SK-N-SH (cell line): Measurements from ENCODE around the gene OGFOD1. TPM values are rescaled to one million over a fixed set of nuclear protein-coding genes. Genes with fewer than 3 reads are reported as not detected.

ENCODE experiments used
- CTCF ChIA-PET: fragments of 300-600, 350-600 bp; formaldehyde crosslinking; extraction: SDS; loops from one replicate; lab custom pipeline; 2021; lab: Yijun Ruan, JAX
- POLR2A ChIA-PET: fragments of 350-600 bp; sonication (Branson Sonifier 250); formaldehyde crosslinking; extraction: SDS; loops from one replicate; lab custom pipeline; 2020; ENCODE audit warnings: antibody characterized with exemption, inconsistent platforms; lab: Yijun Ruan, JAX
- DNase-seq: peaks from one replicate; pipeline ENCODE4 v3.0.0; 2012
- H2AFZ ChIP-seq: fragments of 200-600 bp; sonication (generic); 2 replicates; pipeline ENCODE4 v1.8.1; 2016; ENCODE audit warnings: antibody characterized with exemption, mild to moderate bottlenecking, low read depth
- H3F3A ChIP-seq: fragments of 200-600 bp; sonication (generic); replicated peaks from 2 replicates; pipeline ENCODE3; 2016; ENCODE audit warnings: antibody characterized with exemption, mild to moderate bottlenecking; ENCODE audit not compliant: insufficient read depth
- H3K27ac ChIP-seq, 2 experiments: fragments of 200-500 bp in 1 of 2; fragments of 200-600 bp in 1 of 2; sonication (Bioruptor generic) in 1 of 2; sonication (generic), shearing (Covaris generic) in 1 of 2; 2 replicates each; pipeline versions ENCODE4 v1.5.1 to v1.6.1; 2014 to 2016; ENCODE audit warnings: low read depth in 2 of 2, inconsistent platforms in 1 of 2, low read length in 1 of 2, mild to moderate bottlenecking in 1 of 2, mixed read lengths in 1 of 2
- H3K27me3 ChIP-seq: fragments of 200-600 bp; sonication (generic), shearing (Covaris generic); 2 replicates; pipeline ENCODE4 v1.6.1; 2016; ENCODE audit warnings: mixed run types; ENCODE audit not compliant: insufficient read depth
- H3K36me3 ChIP-seq, 2 experiments: fragments of 200-500 bp in 1 of 2; fragments of 200-600 bp in 1 of 2; sonication (Bioruptor generic) in 1 of 2; sonication (generic) in 1 of 2; replicated peaks in 1 of 2; 2 replicates each; pipeline versions ENCODE3 to v1.5.1; 2014 to 2016; ENCODE audit warnings: low read length in 1 of 2, mild to moderate bottlenecking in 1 of 2; ENCODE audit not compliant: insufficient read depth in 2 of 2, control insufficient read depth in 1 of 2
- H3K4me1 ChIP-seq, 2 experiments: fragments of 200-500 bp in 1 of 2; fragments of 200-600 bp in 1 of 2; sonication (Bioruptor generic) in 1 of 2; sonication (generic), shearing (Covaris generic) in 1 of 2; 2 replicates each; pipeline versions ENCODE4 v1.5.1 to v1.6.1; 2014 to 2016; ENCODE audit warnings: low read depth in 1 of 2, low read length in 1 of 2, mixed run types in 1 of 2; ENCODE audit not compliant: insufficient read depth in 2 of 2, control insufficient read depth in 1 of 2
- H3K4me2 ChIP-seq: fragments of 200-600 bp; sonication (generic), shearing (Covaris generic); 2 replicates; pipeline ENCODE4 v1.6.1; 2017; ENCODE audit warnings: mixed run types
- H3K4me3 ChIP-seq, 2 experiments: fragments of 200-500 bp in 1 of 2; fragments of 200-600 bp in 1 of 2; sonication (Bioruptor generic) in 1 of 2; sonication (generic), shearing (Covaris generic) in 1 of 2; 2 replicates each; pipeline versions ENCODE4 v1.5.1 to v1.8.1; 2014 to 2016; ENCODE audit warnings: low read depth in 2 of 2, inconsistent platforms in 1 of 2, low read length in 1 of 2, mild to moderate bottlenecking in 1 of 2, mixed read lengths in 1 of 2, moderate library complexity in 1 of 2
- H3K79me2 ChIP-seq: fragments of 200-600 bp; sonication (generic); 2 replicates; pipeline ENCODE4 v1.8.1; 2017; ENCODE audit warnings: mild to moderate bottlenecking; ENCODE audit not compliant: insufficient read depth
- H3K9ac ChIP-seq: fragments of 200-600 bp; sonication (generic); 2 replicates; pipeline ENCODE4 v1.6.1; 2017; ENCODE audit warnings: mixed run types
- H3K9me2 ChIP-seq: fragments of 200-600 bp; sonication (generic); 2 replicates; pipeline ENCODE4 v1.6.1; 2017; ENCODE audit warnings: mixed run types
- H3K9me3 ChIP-seq: fragments of 200-600 bp; sonication (generic); 2 replicates; pipeline ENCODE4 v1.6.1; 2017; ENCODE audit warnings: mixed run types, mild to moderate bottlenecking, moderate library complexity
- H4K20me1 ChIP-seq: fragments of 200-600 bp; sonication (generic); 2 replicates; pipeline ENCODE4 v1.6.1; 2017; ENCODE audit warnings: mild to moderate bottlenecking, mixed run types; ENCODE audit not compliant: insufficient read depth
- ELF1 ChIP-seq: IDR thresholded peaks from 2 replicates; pipeline ENCODE4 v1.4.0; 2012
- FOXM1 ChIP-seq: IDR thresholded peaks from 2 replicates; pipeline ENCODE4 v1.4.0; 2012; ENCODE audit warnings: low read depth, mild to moderate bottlenecking
- GABPA ChIP-seq: IDR thresholded peaks from 2 replicates; pipeline ENCODE4 v1.4.0; 2012; ENCODE audit warnings: low read depth, mild to moderate bottlenecking
- GATA2 ChIP-seq: sonication (generic); formaldehyde crosslinking; IDR thresholded peaks from 2 replicates; pipeline ENCODE4 v1.5.0; 2020; ENCODE audit warnings: mild to moderate bottlenecking, missing genetic modification reagents
- MEF2A ChIP-seq: IDR thresholded peaks from 2 replicates; pipeline ENCODE4 v1.4.0; 2012; ENCODE audit warnings: low read depth, borderline replicate concordance
- MXI1 ChIP-seq: IDR thresholded peaks from 2 replicates; pipeline ENCODE4 v1.6.1; 2012; ENCODE audit warnings: mild to moderate bottlenecking, low read depth, low read length, improper control_type of control experiment
- NRF1 ChIP-seq: IDR thresholded peaks from 2 replicates; pipeline ENCODE4 v1.6.1; 2012; ENCODE audit warnings: low read depth, mild to moderate bottlenecking, low read length
- RAD21 ChIP-seq: IDR thresholded peaks from 2 replicates; pipeline ENCODE4 v1.6.1; 2012; ENCODE audit warnings: mild to moderate bottlenecking, low read length
- RCOR1 ChIP-seq: fragments of 150-350 bp; IDR thresholded peaks from 2 replicates; pipeline ENCODE4 v1.6.1; 2017; ENCODE audit warnings: antibody characterized with exemption, low read length
- REST ChIP-seq: IDR thresholded peaks from 2 replicates; pipeline ENCODE4 v1.6.1; 2012; ENCODE audit warnings: mild to moderate bottlenecking, low read depth, low read length, moderate library complexity
- RFX5 ChIP-seq: IDR thresholded peaks from 2 replicates; pipeline ENCODE4 v1.6.1; 2012; ENCODE audit warnings: mild to moderate bottlenecking, improper control_type of control experiment, low read length
- SIN3A ChIP-seq: IDR thresholded peaks from 2 replicates; pipeline ENCODE4 v1.6.1; 2012; ENCODE audit warnings: low read depth, mild to moderate bottlenecking, low read length, moderate library complexity, borderline replicate concordance
- USF1 ChIP-seq: IDR thresholded peaks from 2 replicates; pipeline ENCODE4 v1.4.0; 2012; ENCODE audit warnings: low read depth, borderline replicate concordance
- USF2 ChIP-seq: fragments of 150-350 bp; IDR thresholded peaks from 2 replicates; pipeline ENCODE4 v1.6.1; 2017; ENCODE audit warnings: antibody characterized with exemption, low read length, low read depth, borderline replicate concordance
- YY1 ChIP-seq: IDR thresholded peaks from 2 replicates; pipeline ENCODE4 v1.4.0; 2012; ENCODE audit warnings: low read depth, mild to moderate bottlenecking
- WGBS: methylation state at CpG from one replicate; pipeline ENCODE4 v1.1.6; 2017; ENCODE audit warnings: low lambda C conversion rate; 5-methylcytosine and 5-hydroxymethylcytosine counted together
- polyA plus RNA-seq, 3 experiments: library from polyadenylated mRNA; depleted of rRNA; stranded (reverse); fragments of >200 nt; gene quantifications; 2 replicates each; pipeline ENCODE4 v1.2.3, GENCODE V29; 2012
- TF ChIP-seq, protein P1 (sequence below): IDR thresholded peaks from 2 replicates; pipeline ENCODE4 v1.4.0; 2012; ENCODE audit warnings: low read depth, borderline replicate concordance

The OGFOD1 gene
- polyA plus RNA-seq, 1 of the 3 experiments (the other 2 are of a cell fraction), result 35.6 TPM

GRCh38 chr16:56482683-56483236, 31.4 kb downstream of the OGFOD1 start:
- no peak overlapping the region for H3K27ac ChIP-seq
- POLR2A ChIA-PET, result no interaction called here
- peaks cover 11% of the 10 kb centered on the region for H3F3A ChIP-seq
- no peak overlapping the region for H3K4me2 ChIP-seq
- H3K79me2 ChIP-seq, result 0 out of 2 replicates have a peak, but pooled peaks cover 9% of the 10 kb centered on the region
- no peak overlapping the region for H3K4me3 ChIP-seq
- H3K9me3 ChIP-seq, result no peaks in the 10 kb centered on the region
- H4K20me1 ChIP-seq, result no peaks in the 10 kb centered on the region
- peaks cover 60 to 65% of the 10 kb centered on the region in 2 experiments for H3K36me3 ChIP-seq
- no peaks in the 10 kb centered on the region for H3K27me3 ChIP-seq
- no peak overlapping the region for H3K9ac ChIP-seq
- TF ChIP-seq NRF1, result no peak
- TF ChIP-seq SIN3A, result no peak
- no peak for TF ChIP-seq RAD21
- TF ChIP-seq REST, result no peak
- TF ChIP-seq RCOR1, result no peak
- no peak for TF ChIP-seq GATA2 (CRISPR knock-in tag)
- TF ChIP-seq USF1, result no peak
- TF ChIP-seq, all 33 proteins: peak for 0
- H2AFZ ChIP-seq, result no peak overlapping the region
- DNase-seq, result no peak
- WGBS, result 96% methylated on average over 5 of the region's 5 CpGs
- no peaks in the 10 kb centered on the region; a peak in 1 of 4 replicates for H3K4me1 ChIP-seq
- CTCF ChIA-PET, result no interaction called here
- no peaks in the 10 kb centered on the region for H3K9me2 ChIP-seq

DNA sequence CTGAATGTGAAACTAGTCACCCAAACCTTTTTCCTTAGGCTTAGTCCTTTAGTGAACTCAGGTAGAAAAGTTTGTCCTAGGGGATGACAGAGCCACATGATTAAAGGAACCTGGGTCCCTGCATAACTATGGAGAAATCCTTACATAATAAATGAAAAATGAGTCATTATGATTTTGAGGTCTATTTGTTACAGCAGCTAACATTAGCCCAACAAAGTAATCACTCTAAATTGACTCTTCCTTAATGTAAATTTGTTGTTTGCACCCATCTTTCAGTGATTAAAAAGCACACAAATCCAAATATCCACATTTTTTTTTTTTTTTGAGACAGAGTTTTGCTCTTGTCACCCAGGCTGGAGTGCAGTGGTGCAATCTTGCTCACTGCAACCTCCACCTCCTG, 32.0 kb downstream of the OGFOD1 start:
- POLR2A ChIA-PET, result interaction anchor here (0.6 kb wide), 1 partner anchor 538 kb away, joined by 3 read pairs; no protein-coding TSS in a partner anchor
- DNase-seq, result no peak
- CTCF ChIA-PET, result interaction anchor here (0.8 kb wide), 1 partner anchor 219 kb away, joined by 3 read pairs; no protein-coding TSS in a partner anchor
- Histone ChIP-seq H3K9me3 (no peaks in the 10 kb centered on the region), H3K36me3 (peaks cover 59 to 65% of the 10 kb centered on the region in 2 experiments), H3K27me3 (no peaks in the 10 kb centered on the region), H3K9ac (no peak overlapping the region), H4K20me1 (no peaks in the 10 kb centered on the region), H3K27ac (no peak overlapping the region), H3K4me1 (no peaks in the 10 kb centered on the region; a peak in 2 of 4 replicates), H3K4me2 (no peak overlapping the region), H3K79me2 (0 out of 2 replicates have a peak, but pooled peaks cover 4% of the 10 kb centered on the region), H3F3A (peaks cover 10% of the 10 kb centered on the region), H2AFZ (no peak overlapping the region), H3K9me2 (no peaks in the 10 kb centered on the region), H3K4me3 (no peak overlapping the region)
- TF ChIP-seq REST, result no peak
- TF ChIP-seq, protein P1, sequence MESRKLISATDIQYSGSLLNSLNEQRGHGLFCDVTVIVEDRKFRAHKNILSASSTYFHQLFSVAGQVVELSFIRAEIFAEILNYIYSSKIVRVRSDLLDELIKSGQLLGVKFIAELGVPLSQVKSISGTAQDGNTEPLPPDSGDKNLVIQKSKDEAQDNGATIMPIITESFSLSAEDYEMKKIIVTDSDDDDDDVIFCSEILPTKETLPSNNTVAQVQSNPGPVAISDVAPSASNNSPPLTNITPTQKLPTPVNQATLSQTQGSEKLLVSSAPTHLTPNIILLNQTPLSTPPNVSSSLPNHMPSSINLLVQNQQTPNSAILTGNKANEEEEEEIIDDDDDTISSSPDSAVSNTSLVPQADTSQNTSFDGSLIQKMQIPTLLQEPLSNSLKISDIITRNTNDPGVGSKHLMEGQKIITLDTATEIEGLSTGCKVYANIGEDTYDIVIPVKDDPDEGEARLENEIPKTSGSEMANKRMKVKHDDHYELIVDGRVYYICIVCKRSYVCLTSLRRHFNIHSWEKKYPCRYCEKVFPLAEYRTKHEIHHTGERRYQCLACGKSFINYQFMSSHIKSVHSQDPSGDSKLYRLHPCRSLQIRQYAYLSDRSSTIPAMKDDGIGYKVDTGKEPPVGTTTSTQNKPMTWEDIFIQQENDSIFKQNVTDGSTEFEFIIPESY, result no peak
- TF ChIP-seq MXI1, result no peak
- TF ChIP-seq USF2, result no peak
- TF ChIP-seq FOXM1, result no peak
- no peak for TF ChIP-seq ELF1
- TF ChIP-seq YY1, result no peak
- TF ChIP-seq RFX5, result no peak
- no peak for TF ChIP-seq MEF2A
- TF ChIP-seq GABPA, result no peak
